GM12878 (cell line): ENCODE results near the gene MESD. TPM values are rescaled to one million over a fixed set of nuclear protein-coding genes. Genes with fewer than 3 reads are reported as not detected.

Experiments used
- ATAC-seq: fragments of 200-7000 bp; cut with Tn5 transposase; 3 replicates; pipeline ENCODE4 v1.9.1; 2020; ENCODE audit warnings: mild to moderate bottlenecking, moderate library complexity
- BruUV-seq: library from RNA; stranded (reverse); fragments of 400-500 nt; replicated peaks from 2 replicates; lab custom pipeline; 2021; lab: Mats Ljungman, UMichigan
- CTCF ChIA-PET: fragments of 300-600 bp; sonication (Branson Sonifier 250); formaldehyde crosslinking; extraction: SDS; loops from one replicate; lab custom pipeline; 2021; ENCODE audit warnings: inconsistent platforms; lab: Yijun Ruan, JAX
- POLR2A ChIA-PET: fragments of 350-600 bp; formaldehyde crosslinking; extraction: SDS; loops from one replicate; lab custom pipeline; 2021; ENCODE audit warnings: inconsistent platforms; lab: Charles Lee
- RAD21 ChIA-PET: fragments of 300-600 bp; sonication (Branson Sonifier 250); formaldehyde crosslinking; loops from one replicate; lab custom pipeline; 2023; ENCODE audit warnings: antibody characterized with exemption; ENCODE audit not compliant: unreplicated experiment; lab: Charles Lee
- SMC1A ChIA-PET: fragments of 300-600 bp; sonication (Branson Sonifier 250); formaldehyde crosslinking; loops from one replicate; lab custom pipeline; 2023; ENCODE audit not compliant: unreplicated experiment, uncharacterized antibody; lab: Charles Lee
- DNase-seq: peaks from one replicate; pipeline ENCODE4 v3.0.0-alpha.2; 2011; ENCODE audit warnings: low read depth, low spot score
- FAIRE-seq: peaks from 3 replicates; lab custom pipeline; 2011; peaks lifted over from hg19 to GRCh38; lab: Jason Lieb, UNC
- H2AFZ ChIP-seq: 2 replicates; pipeline ENCODE4 v1.6.0; 2011; ENCODE audit warnings: low read depth, low read length, control low read depth; ENCODE audit not compliant: control insufficient read depth
- H3K27ac ChIP-seq: 2 replicates; pipeline ENCODE4 v1.5.1; 2011; ENCODE audit warnings: control low read depth; ENCODE audit not compliant: control insufficient read depth, insufficient read depth
- H3K27me3 ChIP-seq, 2 experiments: replicated peaks in 1 of 2; 2 replicates each; pipeline versions ENCODE4 v1.6.0 to v1.6.1; 2011; ENCODE audit warnings: low read length in 1 of 2; ENCODE audit not compliant: control insufficient read depth in 2 of 2, insufficient read depth in 2 of 2
- H3K36me3 ChIP-seq, 2 experiments: 2 replicates each; pipeline ENCODE4 v1.5.1; 2011; ENCODE audit warnings: low read length in 1 of 2; ENCODE audit not compliant: control insufficient read depth in 2 of 2, insufficient read depth in 2 of 2
- H3K4me1 ChIP-seq: 2 replicates; pipeline ENCODE4 v1.6.1; 2011; ENCODE audit warnings: mild to moderate bottlenecking, low read length, moderate library complexity, mixed read lengths; ENCODE audit not compliant: control insufficient read depth, insufficient read depth
- H3K4me2 ChIP-seq: 2 replicates; pipeline ENCODE4 v1.6.0; 2011; ENCODE audit warnings: control low read depth; ENCODE audit not compliant: control insufficient read depth, insufficient read depth
- H3K4me3 ChIP-seq: fragments of 200-600 bp; sonication (generic); 2 replicates; pipeline ENCODE4 v1.5.1; 2016
- H3K79me2 ChIP-seq: 2 replicates; pipeline ENCODE4 v1.6.0; 2011; ENCODE audit warnings: low read length; ENCODE audit not compliant: control insufficient read depth, insufficient read depth
- H3K9ac ChIP-seq: 2 replicates; pipeline ENCODE4 v1.8.0; 2011; ENCODE audit warnings: low read length, control low read depth, mixed read lengths; ENCODE audit not compliant: control insufficient read depth, insufficient read depth
- H3K9me3 ChIP-seq: replicated peaks from 3 replicates; pipeline ENCODE4 v1.5.1; 2011; ENCODE audit warnings: mild to moderate bottlenecking, low read length; ENCODE audit not compliant: control insufficient read depth, insufficient read depth
- H4K20me1 ChIP-seq: 2 replicates; pipeline ENCODE4 v1.6.0; 2011; ENCODE audit not compliant: control insufficient read depth, insufficient read depth
- CREM ChIP-seq: IDR thresholded peaks from 2 replicates; pipeline ENCODE4 v1.6.1; 2014; ENCODE audit warnings: antibody characterized with exemption, low read depth
- ETV6 ChIP-seq, 2 experiments: fragments of 450-650 bp in 1 of 2; IDR thresholded peaks in 1 of 2; conservative IDR thresholded peaks in 1 of 2; 2 replicates each; pipeline ENCODE4 v1.6.1; 2014; ENCODE audit warnings: antibody characterized with exemption in 1 of 2, borderline replicate concordance in 1 of 2, low read depth in 1 of 2, mild to moderate bottlenecking in 1 of 2, moderate library complexity in 1 of 2
- FOXM1 ChIP-seq: IDR thresholded peaks from 2 replicates; pipeline ENCODE4 v1.6.1; 2012; ENCODE audit warnings: low read depth, mild to moderate bottlenecking, inconsistent platforms, low read length, moderate library complexity
- JUNB ChIP-seq: IDR thresholded peaks from 2 replicates; pipeline ENCODE4 v1.6.1; 2016; ENCODE audit warnings: antibody characterized with exemption, mild to moderate bottlenecking
- MEF2B ChIP-seq: fragments of 450-650 bp; IDR thresholded peaks from 2 replicates; pipeline ENCODE4 v1.6.1; 2018; ENCODE audit warnings: mild to moderate bottlenecking, moderate library complexity; ENCODE audit not compliant: partially characterized antibody, poor library complexity, severe bottlenecking
- POU2F2 ChIP-seq: IDR thresholded peaks from 3 replicates; pipeline ENCODE4 v1.6.1; 2011; ENCODE audit warnings: low read depth, mild to moderate bottlenecking, low read length, borderline replicate concordance
- SMAD5 ChIP-seq: IDR thresholded peaks from 2 replicates; pipeline ENCODE4 v1.6.1; 2016; ENCODE audit warnings: antibody characterized with exemption, low read depth
- SMARCA5 ChIP-seq: fragments of 450-650 bp; IDR thresholded peaks from 2 replicates; pipeline ENCODE4 v1.6.1; 2017; ENCODE audit warnings: mild to moderate bottlenecking
- SPI1 ChIP-seq: IDR thresholded peaks from 2 replicates; pipeline ENCODE4 v1.6.1; 2011; ENCODE audit warnings: low read depth, mild to moderate bottlenecking, low read length, moderate library complexity, borderline replicate concordance; ENCODE audit not compliant: insufficient read depth
- TAF1 ChIP-seq: IDR thresholded peaks from 2 replicates; pipeline ENCODE4 v1.6.1; 2011; ENCODE audit warnings: mild to moderate bottlenecking, low read depth, low read length, borderline replicate concordance
- ZSCAN29 ChIP-seq: fragments of 450-650 bp; IDR thresholded peaks from 2 replicates; pipeline ENCODE4 v1.6.1; 2017; ENCODE audit warnings: mild to moderate bottlenecking, moderate library complexity
- WGBS: methylation state at CpG from one replicate; pipeline ENCODE4 v1.1.6; 2016; ENCODE audit warnings: low lambda C conversion rate; ENCODE audit not compliant: insufficient replicate concordance, insufficient coverage; ENCODE audit errors: missing lambda C conversion rate; 5-methylcytosine and 5-hydroxymethylcytosine counted together
- in situ Hi-C: fragments of 300-500 bp; cut with MboI; formaldehyde crosslinking; loops from 9 replicates; pipeline ENCODE4 v1.14.3; 2018; ENCODE audit warnings: mixed read lengths
- intact Hi-C: fragments of 100-400 bp; cut with micrococcal nuclease; formaldehyde crosslinking; loops from one replicate; pipeline ENCODE4 v1.14.2; 2022; ENCODE audit not compliant: unreplicated experiment
- polyA plus RNA-seq, 11 experiments: library from polyadenylated mRNA; depleted of rRNA in 4 of 11; unstranded in 6 of 11; stranded (reverse) in 5 of 11; fragments of >200 nt; fragmentation: Nextera tagmentation in 4 of 11; fragmentation: Illumina TruSeq in 1 of 11; extraction: Ambion mirVana in 4 of 11; extraction: Trizol in 1 of 11; gene quantifications; 1 replicate in 1 of 11; 2 replicates in 10 of 11; pipeline versions ENCODE4 v1.2.1 to v1.2.3, GENCODE V29; 2011 to 2016; ENCODE audit warnings: inconsistent platforms in 2 of 11, missing spikeins in 2 of 11, low read depth in 1 of 11
- total RNA-seq, 4 experiments: library from RNA; depleted of rRNA in 3 of 4; stranded (reverse); fragments of >200 nt in 3 of 4; fragmentation: Illumina TruSeq in 1 of 4; extraction: Trizol in 1 of 4; gene quantifications; 2 replicates each; pipeline versions ENCODE4 v1.2.1 to v1.2.3, GENCODE V29; 2013 to 2021
- TF ChIP-seq, protein P1 (sequence below): fragments of 450-650 bp; formaldehyde crosslinking; IDR thresholded peaks from 2 replicates; pipeline ENCODE4 v1.5.0; 2022; ENCODE audit warnings: mild to moderate bottlenecking, missing genetic modification characterization
- TF ChIP-seq, protein P2 (sequence below): fragments of 450-650 bp; IDR thresholded peaks from 2 replicates; pipeline ENCODE4 v1.6.1; 2017; ENCODE audit warnings: mild to moderate bottlenecking, moderate library complexity

The MESD gene
- total and polyA plus RNA-seq, 10 of the 15 experiments (the other 5 are each of a cell fraction or from before 2014, with no cell fraction given), result 10.2 to 39.8 (median 20.9) TPM

GRCh38 chr15:80950291-80951078, 39.1 kb downstream of the MESD start:
- DNase-seq (no peak), ATAC-seq (no peak), FAIRE-seq (no peak)
- Histone ChIP-seq H3K4me2 (no peak overlapping the region), H3K36me3 (peaks cover 0 to 1% of the 10 kb centered on the region in 2 experiments; a peak in 3 of 4 replicates), H2AFZ (no peak overlapping the region), H3K4me3 (no peak overlapping the region), H3K27me3 (no peaks in the 10 kb centered on the region), H4K20me1 (no peaks in the 10 kb centered on the region), H3K9me3 (no peaks in the 10 kb centered on the region), H3K27ac (no peak overlapping the region), H3K4me1 (no peaks in the 10 kb centered on the region), H3K9ac (no peak overlapping the region), H3K79me2 (no peaks in the 10 kb centered on the region)
- BruUV-seq, result no TSS peak
- in situ Hi-C loops, result no loop called here
- intact Hi-C loops, result no loop called here
- POLR2A ChIA-PET, result interaction anchor here (0.5 kb wide), 1 partner anchor 35 kb away, joined by 5 read pairs; no protein-coding TSS in a partner anchor
- TF ChIP-seq, protein P1, sequence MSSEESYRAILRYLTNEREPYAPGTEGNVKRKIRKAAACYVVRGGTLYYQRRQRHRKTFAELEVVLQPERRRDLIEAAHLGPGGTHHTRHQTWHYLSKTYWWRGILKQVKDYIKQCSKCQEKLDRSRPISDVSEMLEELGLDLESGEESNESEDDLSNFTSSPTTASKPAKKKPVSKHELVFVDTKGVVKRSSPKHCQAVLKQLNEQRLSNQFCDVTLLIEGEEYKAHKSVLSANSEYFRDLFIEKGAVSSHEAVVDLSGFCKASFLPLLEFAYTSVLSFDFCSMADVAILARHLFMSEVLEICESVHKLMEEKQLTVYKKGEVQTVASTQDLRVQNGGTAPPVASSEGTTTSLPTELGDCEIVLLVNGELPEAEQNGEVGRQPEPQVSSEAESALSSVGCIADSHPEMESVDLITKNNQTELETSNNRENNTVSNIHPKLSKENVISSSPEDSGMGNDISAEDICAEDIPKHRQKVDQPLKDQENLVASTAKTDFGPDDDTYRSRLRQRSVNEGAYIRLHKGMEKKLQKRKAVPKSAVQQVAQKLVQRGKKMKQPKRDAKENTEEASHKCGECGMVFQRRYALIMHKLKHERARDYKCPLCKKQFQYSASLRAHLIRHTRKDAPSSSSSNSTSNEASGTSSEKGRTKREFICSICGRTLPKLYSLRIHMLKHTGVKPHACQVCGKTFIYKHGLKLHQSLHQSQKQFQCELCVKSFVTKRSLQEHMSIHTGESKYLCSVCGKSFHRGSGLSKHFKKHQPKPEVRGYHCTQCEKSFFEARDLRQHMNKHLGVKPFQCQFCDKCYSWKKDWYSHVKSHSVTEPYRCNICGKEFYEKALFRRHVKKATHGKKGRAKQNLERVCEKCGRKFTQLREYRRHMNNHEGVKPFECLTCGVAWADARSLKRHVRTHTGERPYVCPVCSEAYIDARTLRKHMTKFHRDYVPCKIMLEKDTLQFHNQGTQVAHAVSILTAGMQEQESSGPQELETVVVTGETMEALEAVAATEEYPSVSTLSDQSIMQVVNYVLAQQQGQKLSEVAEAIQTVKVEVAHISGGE (CRISPR knock-in tag), result no peak
- no peak for TF ChIP-seq ZSCAN29
- TF ChIP-seq, protein P2, sequence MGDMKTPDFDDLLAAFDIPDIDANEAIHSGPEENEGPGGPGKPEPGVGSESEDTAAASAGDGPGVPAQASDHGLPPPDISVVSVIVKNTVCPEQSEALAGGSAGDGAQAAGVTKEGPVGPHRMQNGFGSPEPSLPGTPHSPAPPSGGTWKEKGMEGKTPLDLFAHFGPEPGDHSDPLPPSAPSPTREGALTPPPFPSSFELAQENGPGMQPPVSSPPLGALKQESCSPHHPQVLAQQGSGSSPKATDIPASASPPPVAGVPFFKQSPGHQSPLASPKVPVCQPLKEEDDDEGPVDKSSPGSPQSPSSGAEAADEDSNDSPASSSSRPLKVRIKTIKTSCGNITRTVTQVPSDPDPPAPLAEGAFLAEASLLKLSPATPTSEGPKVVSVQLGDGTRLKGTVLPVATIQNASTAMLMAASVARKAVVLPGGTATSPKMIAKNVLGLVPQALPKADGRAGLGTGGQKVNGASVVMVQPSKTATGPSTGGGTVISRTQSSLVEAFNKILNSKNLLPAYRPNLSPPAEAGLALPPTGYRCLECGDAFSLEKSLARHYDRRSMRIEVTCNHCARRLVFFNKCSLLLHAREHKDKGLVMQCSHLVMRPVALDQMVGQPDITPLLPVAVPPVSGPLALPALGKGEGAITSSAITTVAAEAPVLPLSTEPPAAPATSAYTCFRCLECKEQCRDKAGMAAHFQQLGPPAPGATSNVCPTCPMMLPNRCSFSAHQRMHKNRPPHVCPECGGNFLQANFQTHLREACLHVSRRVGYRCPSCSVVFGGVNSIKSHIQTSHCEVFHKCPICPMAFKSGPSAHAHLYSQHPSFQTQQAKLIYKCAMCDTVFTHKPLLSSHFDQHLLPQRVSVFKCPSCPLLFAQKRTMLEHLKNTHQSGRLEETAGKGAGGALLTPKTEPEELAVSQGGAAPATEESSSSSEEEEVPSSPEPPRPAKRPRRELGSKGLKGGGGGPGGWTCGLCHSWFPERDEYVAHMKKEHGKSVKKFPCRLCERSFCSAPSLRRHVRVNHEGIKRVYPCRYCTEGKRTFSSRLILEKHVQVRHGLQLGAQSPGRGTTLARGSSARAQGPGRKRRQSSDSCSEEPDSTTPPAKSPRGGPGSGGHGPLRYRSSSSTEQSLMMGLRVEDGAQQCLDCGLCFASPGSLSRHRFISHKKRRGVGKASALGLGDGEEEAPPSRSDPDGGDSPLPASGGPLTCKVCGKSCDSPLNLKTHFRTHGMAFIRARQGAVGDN, result no peak
- TF ChIP-seq SMARCA5, result no peak
- no peak for TF ChIP-seq ETV6 (conservative IDR thresholded peaks at IDR 0.05 in 1 of 2, IDR thresholded peaks at IDR 0.05 in 1 of 2; ENCODE audit: borderline replicate concordance in 1 of 2, low read depth in 1 of 2)
- no peak for TF ChIP-seq CREM
- no peak for TF ChIP-seq POU2F2
- TF ChIP-seq SPI1, result no peak
- TF ChIP-seq FOXM1, result no peak
- no peak for TF ChIP-seq SMAD5
- TF ChIP-seq MEF2B, result no peak
- no peak for TF ChIP-seq JUNB
- no peak for TF ChIP-seq TAF1
- CTCF ChIA-PET, result no interaction called here
- RAD21 ChIA-PET, result no interaction called here
- 84% methylated on average over 8 of the region's 8 CpGs for WGBS
- SMC1A ChIA-PET, result no interaction called here
